KMS-11 (cell line): ENCODE measurements around the gene XIRP1.

Experiments
- H2AFZ ChIP-seq: fragments of 200-600 bp; sonication (generic); 2 replicates; pipeline ENCODE4 v1.6.1; 2016; ENCODE audit warnings: antibody characterized with exemption, mixed run types, low read depth
- H3K27ac ChIP-seq: fragments of 200-600 bp; sonication (generic); 2 replicates; pipeline ENCODE4 v1.6.1; 2016; ENCODE audit warnings: mild to moderate bottlenecking, mixed run types
- H3K27me3 ChIP-seq: fragments of 200-600 bp; sonication (generic); 2 replicates; pipeline ENCODE4 v1.6.1; 2017; ENCODE audit warnings: mild to moderate bottlenecking, low read depth, mixed run types, moderate library complexity; ENCODE audit not compliant: insufficient read depth
- H3K36me3 ChIP-seq: fragments of 200-600 bp; sonication (generic); 2 replicates; pipeline ENCODE4 v1.6.1; 2017; ENCODE audit warnings: mild to moderate bottlenecking, mixed run types; ENCODE audit not compliant: insufficient read depth
- H3K4me1 ChIP-seq: fragments of 200-600 bp; sonication (generic); 2 replicates; pipeline ENCODE4 v1.6.1; 2016; ENCODE audit warnings: mild to moderate bottlenecking, low read depth, mixed run types; ENCODE audit not compliant: poor library complexity, severe bottlenecking
- H3K4me2 ChIP-seq: fragments of 200-600 bp; sonication (generic); 2 replicates; pipeline ENCODE4 v1.7.0; 2016; ENCODE audit warnings: mild to moderate bottlenecking, mixed run types
- H3K4me3 ChIP-seq: fragments of 200-600 bp; sonication (generic); IDR thresholded peaks from 2 replicates; pipeline ENCODE4 v1.6.1; 2017; ENCODE audit warnings: low read depth, low read length, mixed read lengths; ENCODE audit not compliant: insufficient read depth
- H3K79me2 ChIP-seq: fragments of 200-600 bp; sonication (generic); 2 replicates; pipeline ENCODE4 v1.6.1; 2016; ENCODE audit warnings: low read depth, mixed run types; ENCODE audit not compliant: insufficient read depth
- H3K9ac ChIP-seq: fragments of 200-600 bp; sonication (generic); 2 replicates; pipeline ENCODE4 v1.6.1; 2016; ENCODE audit warnings: mild to moderate bottlenecking, mixed run types
- H4K20me1 ChIP-seq: fragments of 200-600 bp; sonication (generic); 2 replicates; pipeline ENCODE4 v1.6.1; 2016; ENCODE audit warnings: mild to moderate bottlenecking, mixed run types; ENCODE audit not compliant: insufficient read depth
- TF ChIP-seq, protein P1 (sequence below): fragments of 200-600 bp; sonication (generic); conservative IDR thresholded peaks from 2 replicates; pipeline ENCODE4 v1.6.1; 2017; ENCODE audit warnings: low read depth, mild to moderate bottlenecking, antibody characterized with exemption, low read length, moderate library complexity, mixed read lengths

The XIRP1 gene

DNA sequence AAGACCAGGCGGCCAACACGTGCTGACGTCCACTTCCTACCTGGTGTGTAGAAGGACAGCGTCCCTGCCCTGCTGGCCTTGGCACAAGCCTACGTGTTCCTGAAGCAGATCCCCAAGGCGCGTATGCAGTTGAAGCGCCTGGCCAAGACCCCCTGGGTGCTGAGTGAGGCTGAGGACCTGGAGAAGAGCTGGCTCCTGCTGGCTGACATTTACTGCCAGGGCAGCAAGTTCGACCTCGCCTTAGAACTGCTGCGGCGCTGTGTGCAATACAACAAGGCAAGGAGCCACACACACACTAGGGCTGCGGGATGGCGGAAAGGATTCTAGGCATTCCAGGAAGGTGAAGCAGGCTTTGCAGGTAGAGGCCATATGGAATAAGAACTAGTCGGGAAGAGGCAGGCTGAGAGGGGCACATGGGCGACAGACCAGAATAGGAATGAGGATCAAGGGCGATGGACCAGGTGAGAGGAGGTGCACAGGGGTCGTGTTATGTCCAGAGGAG, 54.9 kb downstream of the XIRP1 start:
- Histone ChIP-seq H4K20me1 (no peaks in the 10 kb centered on the region), H2AFZ (no peak overlapping the region), H3K27ac (no peak overlapping the region), H3K36me3 (no peaks in the 10 kb centered on the region), H3K4me1 (no peaks in the 10 kb centered on the region), H3K4me2 (no peak overlapping the region), H3K27me3 (no peaks in the 10 kb centered on the region), H3K79me2 (no peaks in the 10 kb centered on the region), H3K9ac (no peak overlapping the region), H3K4me3 (no peak overlapping the region)
- TF ChIP-seq, protein P1, sequence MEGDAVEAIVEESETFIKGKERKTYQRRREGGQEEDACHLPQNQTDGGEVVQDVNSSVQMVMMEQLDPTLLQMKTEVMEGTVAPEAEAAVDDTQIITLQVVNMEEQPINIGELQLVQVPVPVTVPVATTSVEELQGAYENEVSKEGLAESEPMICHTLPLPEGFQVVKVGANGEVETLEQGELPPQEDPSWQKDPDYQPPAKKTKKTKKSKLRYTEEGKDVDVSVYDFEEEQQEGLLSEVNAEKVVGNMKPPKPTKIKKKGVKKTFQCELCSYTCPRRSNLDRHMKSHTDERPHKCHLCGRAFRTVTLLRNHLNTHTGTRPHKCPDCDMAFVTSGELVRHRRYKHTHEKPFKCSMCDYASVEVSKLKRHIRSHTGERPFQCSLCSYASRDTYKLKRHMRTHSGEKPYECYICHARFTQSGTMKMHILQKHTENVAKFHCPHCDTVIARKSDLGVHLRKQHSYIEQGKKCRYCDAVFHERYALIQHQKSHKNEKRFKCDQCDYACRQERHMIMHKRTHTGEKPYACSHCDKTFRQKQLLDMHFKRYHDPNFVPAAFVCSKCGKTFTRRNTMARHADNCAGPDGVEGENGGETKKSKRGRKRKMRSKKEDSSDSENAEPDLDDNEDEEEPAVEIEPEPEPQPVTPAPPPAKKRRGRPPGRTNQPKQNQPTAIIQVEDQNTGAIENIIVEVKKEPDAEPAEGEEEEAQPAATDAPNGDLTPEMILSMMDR: no peak

GRCh38 chr3:39136533-39137434, 55.6 kb downstream of the XIRP1 start:
- H2AFZ ChIP-seq: no peak overlapping the region
- TF ChIP-seq, protein P1: no peak
- H3K9ac ChIP-seq: no peak overlapping the region
- H3K27ac ChIP-seq: no peak overlapping the region
- no peaks in the 10 kb centered on the region for H3K4me1 ChIP-seq
- H3K27me3 ChIP-seq: no peaks in the 10 kb centered on the region
- no peaks in the 10 kb centered on the region for H3K79me2 ChIP-seq
- no peaks in the 10 kb centered on the region for H4K20me1 ChIP-seq
- no peak overlapping the region for H3K4me2 ChIP-seq
- H3K4me3 ChIP-seq: no peak overlapping the region
- no peaks in the 10 kb centered on the region for H3K36me3 ChIP-seq

DNA sequence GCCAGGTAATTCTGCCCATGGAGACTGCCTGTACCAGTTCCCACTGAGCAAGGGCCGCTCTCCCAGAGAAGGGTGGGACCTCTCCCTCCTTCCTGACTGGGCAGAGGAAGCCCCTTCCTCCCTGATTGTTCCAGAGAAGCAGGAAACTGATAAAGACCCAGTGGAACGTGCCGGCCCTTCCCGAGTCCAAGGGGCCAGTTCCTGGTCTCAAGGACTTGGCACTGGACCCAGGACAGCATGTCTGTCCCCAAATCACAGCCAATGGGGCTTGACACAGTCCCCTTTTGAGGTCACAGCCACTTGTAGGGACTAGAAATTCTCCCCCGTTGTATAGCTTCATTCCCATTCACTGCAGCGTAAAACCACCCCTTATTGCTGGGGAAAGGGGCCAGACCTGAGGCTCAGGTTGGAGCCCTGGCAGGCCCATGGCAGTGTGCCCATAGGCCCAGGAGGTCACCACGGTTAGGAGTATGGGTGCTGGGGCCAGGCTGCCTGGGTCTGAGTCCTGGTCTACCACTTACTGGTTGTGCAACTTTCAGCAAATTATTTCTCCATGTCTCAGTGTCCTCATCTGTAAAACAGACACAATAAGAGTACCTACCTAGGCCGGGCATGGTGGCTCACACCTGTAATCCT, 57.1 kb downstream of the XIRP1 start:
- Histone ChIP-seq H3K9ac (no peak overlapping the region), H3K27me3 (no peaks in the 10 kb centered on the region), H3K4me3 (no peak overlapping the region), H3K4me2 (no peak overlapping the region), H4K20me1 (no peaks in the 10 kb centered on the region), H3K79me2 (no peaks in the 10 kb centered on the region), H2AFZ (no peak overlapping the region), H3K36me3 (no peaks in the 10 kb centered on the region), H3K27ac (no peak overlapping the region), H3K4me1 (no peaks in the 10 kb centered on the region)
- TF ChIP-seq, protein P1: no peak

- H3K4me3 ChIP-seq: no peak overlapping the region
- no peaks in the 10 kb centered on the region for H4K20me1 ChIP-seq
- H3K4me2 ChIP-seq: no peak overlapping the region
- TF ChIP-seq, protein P1: no peak
- H3K4me1 ChIP-seq: no peaks in the 10 kb centered on the region
- no peak overlapping the region for H3K9ac ChIP-seq
- H2AFZ ChIP-seq: no peak overlapping the region
- no peaks in the 10 kb centered on the region for H3K79me2 ChIP-seq
- no peaks in the 10 kb centered on the region for H3K27me3 ChIP-seq
- no peaks in the 10 kb centered on the region for H3K36me3 ChIP-seq
- no peak overlapping the region for H3K27ac ChIP-seq
These were observed 58.1 kb downstream of the XIRP1 start for GRCh38 chr3:39134305-39134704.
